ENCODE measurements around the gene EPM2AIP1.
"Not testable (repeated sequence)": the region's sequence is repeated elsewhere in the genome, so short reads cannot be mapped to it uniquely, and the experiment has no call there.

EPM2AIP1 gene

DNA sequence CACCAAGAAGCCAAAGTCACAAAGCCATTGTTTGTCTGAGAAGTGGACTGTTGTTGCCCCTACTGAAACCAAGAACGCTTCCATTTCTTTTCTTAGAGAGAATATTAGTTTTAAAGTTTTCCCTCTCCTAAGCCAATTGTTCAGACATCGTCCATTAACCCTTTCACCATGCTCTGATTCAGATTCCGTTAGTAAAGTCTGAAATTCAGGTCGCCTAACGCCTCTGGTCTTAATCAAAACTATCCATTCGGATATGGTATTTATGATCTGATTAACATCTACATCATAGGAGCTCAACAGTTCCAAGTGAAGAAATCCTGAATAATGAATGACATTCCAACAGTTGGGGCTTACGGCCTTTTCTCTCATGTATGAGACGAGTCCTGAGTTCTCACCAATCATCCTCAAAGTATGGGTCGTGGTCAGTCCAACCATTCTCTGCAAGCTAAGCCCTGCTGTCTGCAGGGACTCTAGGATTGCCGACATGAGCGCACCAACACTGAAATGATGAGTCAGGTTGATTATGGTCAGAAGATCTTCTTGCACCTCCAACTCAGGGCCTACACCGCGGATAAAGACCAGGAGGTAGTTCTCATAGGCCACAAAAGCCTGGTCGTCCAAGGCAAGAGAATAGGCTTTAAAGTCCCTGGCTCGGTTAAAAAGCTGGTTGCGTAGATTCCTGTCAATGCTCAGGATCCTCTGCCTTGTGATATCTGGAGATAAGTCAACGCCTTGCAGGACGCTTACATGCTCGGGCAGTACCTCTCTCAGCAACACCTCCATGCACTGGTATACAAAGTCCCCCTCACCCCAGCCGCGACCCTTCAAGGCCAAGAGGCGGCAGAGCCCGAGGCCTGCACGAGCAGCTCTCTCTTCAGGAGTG, 767 bp downstream of the EPM2AIP1 start:
- DNase-seq: no peak

DNA sequence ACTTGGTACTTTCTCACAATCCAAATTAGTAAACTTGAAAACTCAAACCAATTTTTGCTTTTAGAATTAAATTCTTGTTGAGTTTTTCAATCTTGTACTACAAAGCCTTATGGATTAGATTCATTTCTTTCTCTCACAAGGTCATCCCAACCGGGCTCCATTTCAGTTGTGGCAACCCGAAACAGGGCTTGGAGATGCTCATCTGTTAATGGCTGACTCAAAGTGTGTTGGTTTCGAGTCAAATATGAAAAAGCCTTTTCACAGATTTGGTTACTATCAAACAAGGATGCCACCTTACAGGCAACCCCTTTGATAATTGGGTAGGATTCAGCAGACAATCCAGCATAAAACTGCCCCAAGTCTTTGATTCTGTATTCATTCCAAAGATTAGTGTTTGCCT, 1.8 kb downstream of the EPM2AIP1 start:
- no peak for DNase-seq

DNA sequence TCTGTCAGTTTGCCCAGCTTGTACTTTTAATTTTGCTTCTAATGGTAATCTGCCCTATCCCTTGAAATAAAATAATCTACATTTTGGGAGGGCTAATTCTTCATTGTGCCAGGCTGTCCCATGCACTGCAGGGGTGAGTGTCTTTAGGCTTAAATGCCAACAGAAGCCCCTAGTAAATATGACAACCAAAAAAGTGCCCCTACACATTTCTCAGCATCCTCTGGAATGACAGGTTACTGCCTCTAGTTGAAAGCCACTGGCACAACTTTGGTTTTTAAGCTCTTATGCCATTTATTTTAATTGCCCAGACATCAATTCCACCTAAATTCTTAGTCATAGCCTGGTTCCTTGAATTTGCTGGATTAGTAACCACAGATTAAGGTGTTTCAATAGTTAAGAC, 3.4 kb downstream of the EPM2AIP1 start:
- DNase-seq: no peak

DNA sequence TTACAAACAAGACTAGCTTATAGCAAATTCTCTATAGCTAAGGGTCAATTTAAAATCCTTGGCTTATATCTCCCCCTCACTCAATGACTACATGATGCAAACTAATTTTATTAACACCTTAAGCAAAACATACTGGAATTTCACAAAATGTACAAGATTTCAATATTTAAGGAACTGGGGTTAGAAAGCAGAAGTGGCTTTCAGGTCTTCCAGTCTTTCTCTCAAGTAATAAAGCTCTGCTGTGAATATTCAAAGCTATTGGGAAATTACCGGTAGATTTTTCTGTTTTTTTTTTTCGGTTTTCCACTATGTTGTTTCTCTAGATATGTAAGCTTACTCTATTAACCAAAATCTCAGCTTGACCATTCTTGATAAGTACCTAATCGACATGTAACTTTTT, 3.9 kb downstream of the EPM2AIP1 start:
- DNase-seq: no peak

DNA sequence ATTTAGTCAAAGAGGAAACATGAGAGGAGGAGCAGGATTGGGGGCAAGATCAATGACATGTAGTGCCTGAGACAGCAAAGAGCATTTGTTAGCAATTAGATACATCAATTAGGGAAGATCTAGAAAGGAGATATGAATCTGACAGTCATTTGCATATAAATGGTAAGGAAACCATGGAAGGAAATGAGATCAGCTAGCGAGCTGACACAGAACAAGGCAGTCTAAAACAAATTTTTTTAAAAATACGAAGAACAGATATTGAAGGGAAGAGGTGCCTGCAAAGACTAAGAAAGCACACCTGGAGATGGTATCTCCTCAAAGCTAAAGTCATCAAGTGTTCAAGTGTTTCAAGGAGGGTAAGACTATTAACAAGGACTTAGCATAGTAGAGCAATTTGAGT, 4.6 kb downstream of the EPM2AIP1 start:
- DNase-seq: peak; percentile 49

DNA sequence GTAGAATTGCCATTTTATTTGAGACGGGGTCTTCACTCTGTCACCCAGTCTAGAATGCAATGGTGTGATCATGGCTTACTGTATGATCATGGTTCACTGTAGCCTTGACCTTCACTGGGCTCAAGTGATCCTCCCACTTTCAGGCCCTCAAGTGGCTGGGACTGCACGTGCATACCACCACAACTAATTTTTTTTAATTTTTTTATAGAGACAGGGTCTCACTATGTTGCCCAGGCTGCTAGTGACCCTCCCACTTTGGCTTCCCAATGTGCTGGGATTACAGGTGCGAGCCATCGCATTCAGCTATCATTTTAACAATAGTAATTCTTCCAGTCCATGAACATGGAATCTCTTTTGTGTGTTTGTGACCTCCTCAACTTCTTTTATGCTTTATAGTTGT, 11.9 kb downstream of the EPM2AIP1 start:
- DNase-seq: no peak

DNA sequence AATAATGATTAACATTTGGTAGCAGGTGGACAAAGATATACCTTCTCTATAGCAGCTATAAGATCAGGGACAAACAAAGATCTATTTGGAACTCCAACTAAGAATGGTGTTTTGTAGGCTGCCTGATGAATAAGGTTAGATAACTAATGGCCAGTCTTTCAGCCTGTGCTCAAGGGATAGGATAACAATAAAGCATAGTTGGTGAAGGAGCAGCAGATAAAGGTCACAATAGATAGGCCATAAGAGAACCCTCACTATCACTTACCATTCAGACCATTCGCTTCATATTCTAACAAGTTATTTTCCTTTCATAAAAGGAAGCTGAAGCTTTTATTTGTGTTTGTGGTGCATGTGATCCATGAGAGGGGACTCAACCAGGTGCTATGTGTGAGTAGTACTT, 19.8 kb downstream of the EPM2AIP1 start:
- DNase-seq: no peak

DNA sequence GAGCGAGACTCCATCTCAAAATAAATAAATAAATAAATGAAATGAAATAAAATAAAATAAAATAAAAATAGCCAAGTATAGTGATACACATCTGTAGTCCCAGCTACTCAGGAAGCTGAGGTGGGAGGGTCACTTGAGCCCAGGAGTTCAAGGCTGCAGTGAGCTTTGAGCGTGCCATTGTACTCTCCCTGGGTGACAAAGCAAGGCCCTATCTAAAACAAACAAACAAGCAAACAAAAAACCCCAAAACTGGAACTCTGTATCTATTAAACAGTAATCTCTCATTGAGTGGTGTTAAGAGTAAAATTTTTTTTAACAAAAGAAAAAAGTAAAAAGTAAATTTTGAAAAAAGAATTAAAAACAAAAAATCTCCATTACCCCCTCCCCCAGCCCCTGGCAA, 20.8 kb downstream of the EPM2AIP1 start:
- DNase-seq: no peak

DNA sequence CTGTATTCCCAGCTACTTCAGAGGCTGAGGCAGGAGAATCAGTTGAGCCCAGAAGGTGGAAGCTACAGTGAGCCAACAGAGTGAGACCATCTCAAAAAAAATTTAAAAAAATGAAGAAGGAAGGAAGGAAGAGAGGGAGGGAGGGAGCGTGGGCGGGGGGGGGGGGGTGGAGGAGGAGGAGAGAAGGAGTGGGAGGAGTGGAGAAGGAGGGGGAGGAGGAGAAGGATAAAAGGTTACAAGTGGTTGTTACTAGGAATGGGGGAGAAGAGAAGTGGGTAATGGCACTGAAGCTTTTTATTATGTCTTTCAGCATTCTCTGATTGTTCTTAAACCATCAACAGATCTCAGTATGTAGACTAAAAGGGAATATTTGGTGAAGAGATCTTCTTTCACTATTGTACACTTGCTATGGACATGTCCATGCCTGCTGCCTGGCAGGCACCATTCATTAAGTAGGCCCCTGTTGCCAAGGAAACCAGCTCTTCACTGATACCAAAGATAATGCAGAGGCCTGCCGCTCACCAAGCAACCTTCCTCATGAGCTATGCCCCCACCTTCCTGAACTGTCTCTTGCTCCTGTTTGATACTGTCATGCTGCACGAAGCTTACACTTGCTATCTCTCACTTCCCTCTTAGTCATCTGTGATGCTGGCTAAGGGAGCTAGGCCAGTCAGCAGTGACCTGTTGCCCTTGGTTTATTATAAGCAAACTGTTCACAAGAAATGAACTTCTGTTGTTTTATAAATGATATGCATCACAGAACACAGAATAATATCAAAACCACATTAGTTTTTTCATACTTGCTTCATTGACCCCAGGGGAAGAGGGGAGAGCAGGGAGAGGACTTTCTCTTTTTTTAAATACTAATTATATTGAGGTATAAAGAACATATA, 23.1 kb downstream of the EPM2AIP1 start:
- peak; percentile 41 for DNase-seq

DNA sequence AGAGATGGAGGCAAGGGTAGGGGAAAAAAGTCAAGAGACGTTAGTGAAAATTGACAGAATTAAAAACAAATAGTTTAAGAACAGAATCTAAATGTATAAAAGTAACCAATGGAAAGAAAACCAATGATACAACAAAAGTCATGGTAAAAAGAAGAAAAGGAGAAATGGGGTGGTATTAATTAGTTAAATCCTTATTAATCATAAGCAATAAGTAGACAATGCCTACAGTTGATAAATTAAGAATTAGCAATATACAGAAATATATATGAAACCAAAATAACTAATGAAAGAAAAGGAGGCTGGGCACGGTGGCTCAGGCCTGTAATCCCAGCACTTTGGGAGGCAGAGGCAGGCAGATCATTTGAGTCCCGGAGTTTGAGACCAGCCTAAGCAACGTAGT, 23.8 kb downstream of the EPM2AIP1 start:
- DNase-seq: no peak

DNA sequence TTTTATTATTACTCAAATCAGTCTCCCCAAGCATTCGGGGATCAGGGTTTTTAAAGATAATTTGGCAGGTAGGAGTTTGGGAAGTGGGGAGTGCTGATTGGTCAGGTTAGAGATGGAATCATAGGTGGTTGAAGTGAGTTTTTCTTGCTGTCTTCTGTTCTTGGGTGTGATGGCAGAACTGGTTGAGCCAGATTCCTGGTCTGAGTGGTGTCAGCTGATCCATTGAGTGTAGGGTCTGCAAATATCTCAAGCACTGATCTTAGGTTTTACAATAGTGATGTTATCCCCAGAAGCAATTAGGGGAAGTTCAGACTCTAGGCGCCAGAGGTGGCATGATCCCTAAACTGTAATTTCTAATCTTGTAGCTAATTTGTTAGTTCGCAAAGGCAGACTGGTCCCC, 27.5 kb downstream of the EPM2AIP1 start:
- no peak for DNase-seq

DNA sequence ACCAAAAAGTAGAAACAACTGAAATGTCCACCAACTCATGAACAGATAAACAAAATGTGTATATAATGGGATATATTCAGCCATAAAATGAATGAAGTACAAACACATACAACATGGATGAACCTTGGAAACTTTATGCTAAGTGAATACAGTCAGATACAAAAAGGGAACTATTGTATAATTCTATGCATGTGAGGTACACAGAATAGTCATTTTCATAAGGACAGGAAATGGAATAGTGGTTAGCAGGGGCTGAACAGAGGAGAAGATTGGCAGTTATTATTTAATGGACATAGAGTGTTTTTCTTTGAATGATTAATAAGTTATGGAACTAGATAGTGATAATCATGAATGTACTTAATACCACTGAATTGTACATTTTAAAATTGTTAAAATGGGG, 28.1 kb downstream of the EPM2AIP1 start:
- DNase-seq: no peak

DNA sequence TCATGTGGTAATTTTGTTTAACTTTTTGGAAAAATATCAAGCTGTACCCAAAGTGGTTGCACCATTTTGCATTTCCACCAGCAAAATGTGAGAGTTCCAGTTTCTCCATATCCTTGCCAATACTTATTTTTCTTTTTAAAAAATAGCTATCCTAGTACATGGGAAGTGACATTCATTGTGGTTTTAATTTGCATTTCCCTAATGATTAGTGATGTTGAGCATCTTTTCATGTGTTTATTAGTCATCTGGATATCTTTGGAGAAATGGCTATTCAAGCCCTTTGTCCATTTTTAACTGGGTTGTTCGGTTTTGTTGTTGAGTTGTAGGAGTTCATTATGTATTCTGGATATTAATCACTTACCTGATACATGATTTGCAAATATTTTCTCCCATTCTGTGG, 28.6 kb downstream of the EPM2AIP1 start:
- DNase-seq: no peak

DNA sequence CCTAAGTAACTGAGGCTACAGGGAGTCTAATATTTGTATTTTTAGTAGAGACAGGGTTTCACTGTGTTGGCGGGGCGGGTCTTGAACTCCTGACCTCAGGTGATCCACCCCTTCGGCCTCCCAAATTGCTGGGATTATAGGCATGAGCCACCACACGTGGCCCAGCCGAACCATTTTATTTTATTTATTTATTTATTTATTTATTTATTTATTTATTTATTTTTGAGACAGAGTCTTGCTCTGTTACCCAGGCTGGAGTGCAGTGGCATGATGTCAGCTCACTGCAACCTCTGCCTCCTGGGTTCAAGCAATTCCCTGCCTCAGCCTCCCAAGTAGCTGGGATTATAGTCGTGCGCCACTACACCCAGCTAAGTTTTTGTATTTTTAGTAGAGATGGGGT, 29.9 kb downstream of the EPM2AIP1 start:
- DNase-seq: not testable (repeated sequence)

DNA sequence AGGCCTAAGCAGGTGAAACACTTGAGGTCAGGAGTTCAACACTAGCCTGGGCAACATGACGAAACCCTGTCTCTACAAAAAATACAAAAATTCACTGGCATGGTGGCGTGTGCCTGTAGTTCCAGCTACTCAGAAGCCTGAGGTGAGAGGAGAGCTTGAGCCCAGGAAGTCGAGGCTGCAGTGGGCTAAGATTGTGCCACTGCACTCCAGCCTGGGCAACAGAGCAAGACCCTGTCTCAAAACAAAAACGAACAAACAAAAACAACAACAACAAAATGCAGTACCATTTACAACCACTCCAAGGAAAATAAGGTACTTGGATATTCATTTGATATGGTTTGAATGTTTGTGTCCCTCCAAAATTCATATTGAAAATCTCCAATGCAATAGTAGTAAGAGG, 32.4 kb downstream of the EPM2AIP1 start:
- no peak for DNase-seq

DNA sequence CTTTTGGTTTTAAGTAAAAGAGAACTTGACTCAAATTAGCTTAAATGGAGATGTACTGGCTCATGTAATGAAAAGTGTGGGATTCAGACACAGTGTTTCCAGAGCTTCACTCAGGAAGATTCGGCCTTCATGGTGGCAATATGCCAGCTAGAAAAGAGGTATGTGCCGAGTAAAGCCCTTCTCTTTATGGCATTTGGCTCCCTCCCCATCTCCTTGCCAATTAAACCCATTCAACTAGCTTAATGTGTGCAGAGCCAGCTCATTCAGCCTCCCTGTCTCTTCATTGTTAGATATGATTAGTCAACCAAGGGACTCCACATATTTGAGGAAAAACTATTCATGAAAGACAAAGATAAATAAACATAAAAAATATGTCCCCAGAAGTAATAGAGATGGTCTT, 33.1 kb downstream of the EPM2AIP1 start:
- DNase-seq: no peak

DNA sequence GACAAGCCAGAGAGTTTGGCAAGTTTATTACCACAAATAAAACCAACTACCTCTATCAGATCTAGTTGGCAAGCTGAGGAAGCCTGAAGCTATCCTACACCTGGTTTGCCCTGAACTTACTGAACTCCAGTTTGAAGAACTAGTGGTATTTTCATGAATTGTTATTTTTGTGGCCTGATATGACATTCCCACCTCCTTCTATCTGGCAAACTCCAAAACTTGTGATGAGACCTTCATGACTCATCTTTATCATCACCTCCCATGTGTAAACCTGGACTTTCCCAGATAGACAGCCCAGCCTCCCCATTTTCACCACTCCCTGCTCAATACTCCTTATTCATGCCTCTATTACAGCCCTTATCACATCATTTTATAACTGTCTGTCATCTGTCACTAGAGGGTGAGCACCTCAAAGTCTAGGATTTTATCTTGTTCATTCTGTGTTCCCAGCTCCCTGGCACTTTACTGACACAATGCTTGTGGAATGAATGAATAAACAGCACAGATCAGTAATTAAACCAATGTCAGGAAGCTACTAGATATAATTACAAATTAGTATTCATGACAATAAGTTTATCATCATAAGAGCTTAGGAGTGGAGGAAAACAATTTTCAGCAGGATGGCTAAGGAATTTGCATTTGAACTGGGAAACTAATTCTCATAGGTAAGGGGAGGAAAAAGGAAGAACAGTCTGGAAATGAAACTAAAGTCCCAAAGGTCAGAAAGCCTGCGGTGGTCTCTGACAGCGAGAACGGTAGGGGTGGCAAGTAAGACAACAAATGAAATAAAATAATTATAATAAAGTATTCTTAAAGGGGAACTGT, 34.9 kb downstream of the EPM2AIP1 start:
- no peak for DNase-seq

DNA sequence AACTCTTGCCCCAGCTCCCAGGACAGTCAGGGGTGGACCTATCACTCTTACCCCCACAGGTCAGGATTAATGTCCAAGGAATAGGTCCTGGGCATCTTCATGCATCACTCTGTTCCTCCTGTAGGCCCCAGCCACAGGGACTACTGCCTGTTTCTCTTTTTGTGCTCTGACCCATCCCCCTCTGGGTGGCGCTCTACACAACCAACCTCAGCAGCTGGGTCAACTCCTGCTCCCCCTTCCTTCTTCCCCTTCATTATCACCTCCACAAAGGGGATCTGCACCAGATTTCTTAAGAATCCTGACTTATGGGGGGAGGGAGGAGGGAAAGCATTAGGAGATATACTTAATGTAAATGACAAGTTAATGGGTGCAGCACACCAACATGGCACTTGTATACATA, 35.9 kb downstream of the EPM2AIP1 start:
- DNase-seq: no peak

DNA sequence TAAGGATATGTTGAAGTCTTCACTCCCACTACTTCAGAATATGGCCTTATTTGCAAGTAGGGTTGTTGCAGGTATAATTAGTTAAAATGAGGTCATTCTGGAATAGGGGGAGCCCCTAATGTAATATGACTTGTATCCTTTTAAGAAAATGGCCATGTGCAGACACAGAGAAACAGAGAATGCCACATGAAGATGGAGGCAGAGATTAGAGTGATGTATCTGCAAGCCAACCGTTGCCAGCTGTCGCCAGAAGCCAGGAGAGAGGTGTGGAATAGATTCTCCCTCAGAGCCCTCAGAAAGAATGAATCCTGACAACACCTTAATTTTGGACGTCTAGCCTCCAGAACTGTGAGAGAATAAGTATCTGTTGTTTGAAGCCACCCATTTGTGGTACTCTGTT, 36.8 kb downstream of the EPM2AIP1 start:
- no peak for DNase-seq

DNA sequence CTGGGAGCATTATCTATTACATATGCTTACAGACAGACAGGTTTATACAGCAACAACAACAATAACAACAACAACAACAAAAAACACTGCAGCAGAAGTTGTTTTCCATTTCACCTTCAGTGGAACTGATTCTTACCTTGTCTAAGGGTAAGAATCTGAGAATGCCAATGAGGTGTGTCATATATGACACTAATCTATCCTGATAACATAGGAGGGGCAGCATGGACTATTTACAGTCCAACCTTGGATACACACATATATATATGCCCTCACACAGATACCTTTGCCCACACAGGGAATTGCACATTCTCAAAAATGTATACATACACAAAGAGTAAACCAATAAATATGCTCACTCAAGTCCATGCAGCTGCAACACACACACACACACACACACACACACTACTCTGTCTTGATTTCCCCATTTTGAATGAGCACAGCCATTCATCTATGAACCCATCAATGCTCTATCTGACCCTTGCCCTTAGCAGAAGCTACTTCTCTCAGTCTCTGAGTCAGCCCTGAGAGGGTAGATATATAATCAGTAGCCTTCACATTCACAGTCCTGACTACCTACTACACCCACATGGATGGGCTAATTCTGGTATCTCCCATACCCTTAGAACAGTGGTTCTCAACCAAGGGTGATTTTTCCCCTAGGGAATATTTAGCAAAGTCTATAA, 38.3 kb downstream of the EPM2AIP1 start:
- no peak for DNase-seq

DNA sequence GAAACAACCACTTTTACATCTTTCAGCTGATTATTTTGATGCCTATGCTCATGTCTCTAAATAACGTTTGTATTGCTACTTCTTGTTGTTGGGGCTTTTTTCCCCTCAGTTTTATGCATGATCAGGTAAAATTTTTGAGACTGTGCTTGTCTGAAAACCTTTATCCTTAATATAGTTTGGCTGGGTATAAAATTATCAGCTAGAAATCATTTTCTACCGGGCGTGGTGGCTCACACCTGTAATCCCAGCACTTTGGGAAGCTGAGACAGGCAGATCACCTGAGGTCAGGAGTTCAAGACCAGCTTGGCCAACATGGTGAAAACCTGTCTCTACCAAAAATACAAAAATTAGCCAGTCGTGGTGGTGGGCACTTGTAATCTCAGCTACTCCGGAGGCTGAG, 45.1 kb downstream of the EPM2AIP1 start:
- not testable (repeated sequence) for DNase-seq

DNA sequence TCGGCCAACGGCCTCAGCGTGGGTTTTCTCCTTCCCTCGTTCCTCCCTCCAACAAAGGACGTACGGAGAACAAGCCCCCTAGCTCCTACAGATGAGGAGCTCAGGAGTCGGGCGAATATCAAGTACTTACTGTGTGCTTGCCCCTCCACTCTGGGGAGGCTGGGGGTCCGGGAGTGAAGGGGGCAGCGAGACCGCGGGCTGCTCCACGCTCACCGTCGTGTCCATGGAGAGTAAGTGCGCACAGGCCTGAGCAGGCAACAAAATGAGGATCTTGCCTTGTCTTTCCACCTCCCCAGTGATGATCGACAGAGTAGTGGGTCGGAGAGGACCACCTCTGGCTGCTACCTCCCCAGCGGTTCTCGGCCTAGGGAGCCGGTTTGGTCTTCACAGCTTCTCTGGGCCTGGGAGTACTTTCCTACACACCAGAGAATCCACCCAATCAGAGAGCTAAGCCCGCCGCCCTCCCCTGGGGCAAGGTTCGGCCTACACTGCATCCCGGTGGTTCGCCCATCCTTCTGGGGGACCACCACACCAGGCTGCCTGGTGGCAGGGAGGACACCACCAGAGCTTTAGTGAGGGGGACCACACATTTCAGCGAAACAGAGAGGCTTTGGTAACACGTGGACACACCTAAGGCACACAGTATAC, 47.5 kb downstream of the EPM2AIP1 start:
- no peak for DNase-seq

Measured in central memory CD4-positive, alpha-beta T cell (primary cell).